Fibroblast of lung (primary cell): ENCODE results near the gene UBL5. TPM values are rescaled to one million over a fixed set of nuclear protein-coding genes. Genes with fewer than 3 reads are reported as not detected.

ENCODE experiments used
- DNase-seq, 2 donors: peaks; one replicate each; pipeline versions ENCODE4 v3.0.0 to v3.0.0-alpha.2; 2010; ENCODE audit warnings: low read depth in 2 of 2
- H2AFZ ChIP-seq: 2 replicates; pipeline ENCODE4 v1.5.1; 2012; ENCODE audit warnings: low read length, control low read depth, inconsistent platforms
- H3K27ac ChIP-seq: 2 replicates; pipeline ENCODE4 v1.5.1; 2011; ENCODE audit warnings: low read length, control low read depth; ENCODE audit not compliant: insufficient read depth
- H3K27me3 ChIP-seq: 2 replicates; pipeline ENCODE4 v1.5.1; 2011; ENCODE audit warnings: mild to moderate bottlenecking, low read length; ENCODE audit not compliant: control insufficient read depth, insufficient read depth
- H3K36me3 ChIP-seq: 2 replicates; pipeline ENCODE4 v1.5.1; 2011; ENCODE audit warnings: low read length; ENCODE audit not compliant: control insufficient read depth, insufficient read depth
- H3K4me1 ChIP-seq: 2 replicates; pipeline ENCODE4 v1.5.1; 2011; ENCODE audit warnings: low read length; ENCODE audit not compliant: control insufficient read depth, insufficient read depth; ENCODE audit errors: extremely low read depth
- H3K4me2 ChIP-seq: 2 replicates; pipeline ENCODE4 v1.5.1; 2011; ENCODE audit warnings: low read length, control low read depth; ENCODE audit not compliant: insufficient read depth; ENCODE audit errors: extremely low read depth
- H3K4me3 ChIP-seq, 4 experiments: fragments of 200-600 bp in 1 of 4; sonication (generic) in 1 of 4; replicated peaks in 1 of 4; 2 replicates each; pipeline ENCODE4 v1.5.1; 2011 to 2016; ENCODE audit warnings: low read length in 4 of 4, low read depth in 3 of 4, mild to moderate bottlenecking in 3 of 4, control low read depth in 2 of 4, inconsistent platforms in 1 of 4, mixed read lengths in 1 of 4; ENCODE audit not compliant: insufficient read depth in 1 of 4; ENCODE audit errors: control extremely low read depth in 1 of 4
- H3K79me2 ChIP-seq: 2 replicates; pipeline ENCODE4 v1.5.1; 2012; ENCODE audit warnings: mild to moderate bottlenecking, low read length, inconsistent platforms; ENCODE audit not compliant: control insufficient read depth, insufficient read depth
- H3K9ac ChIP-seq: 2 replicates; pipeline ENCODE4 v1.5.1; 2011; ENCODE audit warnings: mild to moderate bottlenecking, low read length, control low read depth; ENCODE audit not compliant: insufficient read depth
- H3K9me3 ChIP-seq: 2 replicates; pipeline ENCODE4 v1.5.1; 2012; ENCODE audit warnings: low read depth, low read length; ENCODE audit not compliant: control insufficient read depth, insufficient read depth
- H4K20me1 ChIP-seq: 2 replicates; pipeline ENCODE4 v1.5.1; 2011; ENCODE audit warnings: low read length; ENCODE audit not compliant: control insufficient read depth, insufficient read depth; ENCODE audit errors: extremely low read depth
- EZH2 ChIP-seq: IDR thresholded peaks from 2 replicates; pipeline ENCODE4 v1.5.1; 2012; ENCODE audit warnings: low read length, control low read depth, mild to moderate bottlenecking; ENCODE audit errors: missing control alignments
- polyA plus RNA-seq, 2 donors: library from polyadenylated mRNA; depleted of rRNA in 1 of 2; stranded (reverse) in 1 of 2; unstranded in 1 of 2; fragments of >200 nt; gene quantifications; 2 replicates each; pipeline ENCODE4 v1.2.1, GENCODE V29; 2011 to 2012; ENCODE audit warnings: missing spikeins in 1 of 2
- total RNA-seq: library from RNA; depleted of rRNA; stranded (reverse); fragments of >200 nt; gene quantifications from 2 replicates; pipeline ENCODE4 v1.2.1, GENCODE V29; 2014
- TF ChIP-seq, protein P1 (sequence below), 2 donors: IDR thresholded peaks in 1 of 2; conservative IDR thresholded peaks in 1 of 2; 1 replicate in 1 of 2; 2 replicates in 1 of 2; pipeline ENCODE4 v1.5.1; 2011 to 2012; ENCODE audit warnings: low read length in 2 of 2, control low read depth in 1 of 2, inconsistent platforms in 1 of 2, low read depth in 1 of 2, mild to moderate bottlenecking in 1 of 2

UBL5 gene
- total and polyA plus RNA-seq, 2 donors (not counting 1 experiment from before 2014, with no cell fraction given), result 154 to 1,038 TPM

DNA sequence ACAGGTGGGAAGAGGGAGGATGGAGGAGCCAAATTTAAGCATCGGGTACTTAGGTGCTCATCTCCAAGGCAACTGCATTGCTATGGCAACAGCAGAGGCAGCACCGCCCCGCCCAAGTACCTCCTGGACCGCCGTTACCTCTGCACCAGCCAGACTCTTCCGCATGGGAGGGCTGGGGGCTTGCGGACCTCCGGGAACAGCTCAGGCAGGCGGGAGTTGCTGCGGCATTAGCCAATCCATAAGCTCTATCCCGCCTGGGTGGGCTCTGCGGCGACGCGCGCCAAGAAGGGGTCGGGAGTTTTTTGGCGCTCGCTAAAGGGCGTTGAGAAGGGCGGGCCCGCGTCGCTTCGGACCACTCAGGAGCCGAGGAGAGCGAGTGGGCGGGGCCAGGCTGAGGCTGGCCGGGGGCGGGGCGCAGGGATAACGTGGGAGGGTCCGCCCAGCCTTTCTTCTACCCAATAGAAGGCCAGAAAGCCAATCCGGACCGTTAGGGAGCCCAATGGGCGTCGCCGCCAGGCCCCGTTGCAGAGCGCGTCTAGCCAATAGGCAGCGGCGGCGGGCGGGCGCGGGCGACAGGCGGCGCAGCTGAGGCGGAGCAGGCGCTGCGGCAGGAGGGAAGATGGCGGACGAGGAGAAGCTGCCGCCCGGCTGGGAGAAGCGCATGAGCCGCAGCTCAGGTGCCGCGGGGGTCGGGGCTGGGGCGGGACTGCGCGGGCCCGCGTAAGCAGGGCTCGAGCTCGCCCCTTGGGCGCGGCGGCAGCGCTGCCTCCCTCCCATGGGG is 7.2 kb downstream of the UBL5 start, which contains the start of gene PIN1:
Gene PIN1 (plus strand): TSS at position 593 of the 781 bp plus-strand sequence. CDS start 27 bp downstream, at position 620.
- peaks cover 5% of the 10 kb centered on the region for H3K4me1 ChIP-seq
- H3K27me3 ChIP-seq, result no peaks in the 10 kb centered on the region
- peak; percentile 97 to 98 for DNase-seq
- TF ChIP-seq, protein P1, sequence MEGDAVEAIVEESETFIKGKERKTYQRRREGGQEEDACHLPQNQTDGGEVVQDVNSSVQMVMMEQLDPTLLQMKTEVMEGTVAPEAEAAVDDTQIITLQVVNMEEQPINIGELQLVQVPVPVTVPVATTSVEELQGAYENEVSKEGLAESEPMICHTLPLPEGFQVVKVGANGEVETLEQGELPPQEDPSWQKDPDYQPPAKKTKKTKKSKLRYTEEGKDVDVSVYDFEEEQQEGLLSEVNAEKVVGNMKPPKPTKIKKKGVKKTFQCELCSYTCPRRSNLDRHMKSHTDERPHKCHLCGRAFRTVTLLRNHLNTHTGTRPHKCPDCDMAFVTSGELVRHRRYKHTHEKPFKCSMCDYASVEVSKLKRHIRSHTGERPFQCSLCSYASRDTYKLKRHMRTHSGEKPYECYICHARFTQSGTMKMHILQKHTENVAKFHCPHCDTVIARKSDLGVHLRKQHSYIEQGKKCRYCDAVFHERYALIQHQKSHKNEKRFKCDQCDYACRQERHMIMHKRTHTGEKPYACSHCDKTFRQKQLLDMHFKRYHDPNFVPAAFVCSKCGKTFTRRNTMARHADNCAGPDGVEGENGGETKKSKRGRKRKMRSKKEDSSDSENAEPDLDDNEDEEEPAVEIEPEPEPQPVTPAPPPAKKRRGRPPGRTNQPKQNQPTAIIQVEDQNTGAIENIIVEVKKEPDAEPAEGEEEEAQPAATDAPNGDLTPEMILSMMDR (conservative IDR thresholded peaks at IDR 0.05 in 1 of 2, IDR thresholded peaks at IDR 0.05 in 1 of 2; ENCODE audit: low read depth in 1 of 2, low read length in 2 of 2), result peak; percentile 36 to 39
- no peak for TF ChIP-seq EZH2
- H4K20me1 ChIP-seq, result no peaks in the 10 kb centered on the region
- H3K4me2 ChIP-seq, result peak within 1 kb of the TSS; percentile 91
- peak within 1 kb of the TSS; percentile 58 for H3K27ac ChIP-seq
- H3K79me2 ChIP-seq, result peaks cover 18% of the 10 kb centered on the region
- peak within 1 kb of the TSS; percentile 72 to 89 (median 80) for H3K4me3 ChIP-seq
- peak within 1 kb of the TSS; percentile 66 for H2AFZ ChIP-seq
- peak within 1 kb of the TSS; percentile 72 for H3K9ac ChIP-seq
- peaks cover 2% of the 10 kb centered on the region for H3K36me3 ChIP-seq
- H3K9me3 ChIP-seq, result no peaks in the 10 kb centered on the region

DNA sequence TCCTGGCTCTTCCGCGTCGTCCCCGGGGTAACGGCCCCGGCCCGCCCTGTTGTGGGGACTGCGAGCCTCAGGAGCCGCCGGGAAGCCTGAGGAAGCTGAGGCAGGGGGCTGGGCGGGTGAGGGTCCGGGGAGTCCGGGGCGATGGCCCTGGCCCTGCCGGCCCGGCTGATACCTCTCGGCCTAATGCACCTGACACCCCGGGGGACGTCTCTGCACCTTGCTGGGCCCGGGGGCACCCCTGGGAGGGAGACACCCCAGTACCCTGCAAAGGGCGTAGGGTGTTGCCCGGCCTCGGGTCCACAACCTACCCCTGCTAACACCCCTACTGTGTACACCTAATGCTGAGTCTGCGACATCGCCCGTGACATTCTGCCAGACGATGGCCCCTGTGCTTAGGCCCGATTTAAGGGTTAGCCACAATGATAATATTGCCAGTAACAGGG is 7.8 kb downstream of the UBL5 start:
- Histone ChIP-seq H4K20me1 (no peaks in the 10 kb centered on the region), H3K4me2 (peak overlapping the region; percentile 91), H3K27ac (peak overlapping the region; percentile 58), H2AFZ (peak overlapping the region; percentile 58), H3K9me3 (no peaks in the 10 kb centered on the region), H3K4me3 (peak overlapping the region; percentile 68 to 89 (median 76)), H3K4me1 (peaks cover 5% of the 10 kb centered on the region), H3K27me3 (no peaks in the 10 kb centered on the region), H3K36me3 (peaks cover 3% of the 10 kb centered on the region), H3K79me2 (peaks cover 14% of the 10 kb centered on the region), H3K9ac (peak overlapping the region; percentile 72)
- DNase-seq, result no peak
- TF ChIP-seq, protein P1 (conservative IDR thresholded peaks at IDR 0.05 in 1 of 2, IDR thresholded peaks at IDR 0.05 in 1 of 2; ENCODE audit: low read depth in 1 of 2, low read length in 2 of 2), result no peak
- TF ChIP-seq EZH2, result no peak

DNA sequence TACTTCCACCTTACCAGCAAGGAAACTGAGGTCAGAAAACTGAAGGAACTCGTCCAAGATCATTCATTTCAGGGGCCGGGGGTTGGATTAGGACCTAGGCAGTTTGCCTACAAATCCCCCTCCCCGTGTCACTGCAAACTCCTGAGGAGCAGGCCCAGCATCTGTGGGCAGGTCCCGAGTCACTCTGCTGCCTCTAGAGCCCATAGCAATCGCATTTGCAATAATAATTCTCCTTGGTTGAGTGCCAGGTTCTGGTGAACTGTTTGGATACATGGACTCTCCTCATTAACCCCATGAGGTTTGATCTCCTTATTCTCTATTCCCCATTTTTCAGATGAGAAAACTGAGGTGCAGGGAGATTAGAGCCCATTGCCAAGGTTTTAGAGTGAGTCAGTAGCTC is 8.3 kb downstream of the UBL5 start:
- no peak overlapping the region for H2AFZ ChIP-seq
- peaks cover 5% of the 10 kb centered on the region for H3K4me1 ChIP-seq
- H4K20me1 ChIP-seq, result no peaks in the 10 kb centered on the region
- peak overlapping the region; percentile 58 for H3K27ac ChIP-seq
- peak overlapping the region; percentile 68 to 89 (median 76) for H3K4me3 ChIP-seq
- H3K9me3 ChIP-seq, result no peaks in the 10 kb centered on the region
- peak overlapping the region; percentile 91 for H3K4me2 ChIP-seq
- H3K36me3 ChIP-seq, result peaks cover 5% of the 10 kb centered on the region
- H3K79me2 ChIP-seq, result peaks cover 14% of the 10 kb centered on the region
- DNase-seq, result peak; percentile 22 to 39
- H3K27me3 ChIP-seq, result no peaks in the 10 kb centered on the region
- TF ChIP-seq, protein P1 (conservative IDR thresholded peaks at IDR 0.05 in 1 of 2, IDR thresholded peaks at IDR 0.05 in 1 of 2; ENCODE audit: low read depth in 1 of 2, low read length in 2 of 2), result peak in 1 of 2 donors; percentile 8
- TF ChIP-seq EZH2, result no peak
- H3K9ac ChIP-seq, result peak overlapping the region; percentile 72
